ENCODE measurements around the gene FAM219A.

DNA sequence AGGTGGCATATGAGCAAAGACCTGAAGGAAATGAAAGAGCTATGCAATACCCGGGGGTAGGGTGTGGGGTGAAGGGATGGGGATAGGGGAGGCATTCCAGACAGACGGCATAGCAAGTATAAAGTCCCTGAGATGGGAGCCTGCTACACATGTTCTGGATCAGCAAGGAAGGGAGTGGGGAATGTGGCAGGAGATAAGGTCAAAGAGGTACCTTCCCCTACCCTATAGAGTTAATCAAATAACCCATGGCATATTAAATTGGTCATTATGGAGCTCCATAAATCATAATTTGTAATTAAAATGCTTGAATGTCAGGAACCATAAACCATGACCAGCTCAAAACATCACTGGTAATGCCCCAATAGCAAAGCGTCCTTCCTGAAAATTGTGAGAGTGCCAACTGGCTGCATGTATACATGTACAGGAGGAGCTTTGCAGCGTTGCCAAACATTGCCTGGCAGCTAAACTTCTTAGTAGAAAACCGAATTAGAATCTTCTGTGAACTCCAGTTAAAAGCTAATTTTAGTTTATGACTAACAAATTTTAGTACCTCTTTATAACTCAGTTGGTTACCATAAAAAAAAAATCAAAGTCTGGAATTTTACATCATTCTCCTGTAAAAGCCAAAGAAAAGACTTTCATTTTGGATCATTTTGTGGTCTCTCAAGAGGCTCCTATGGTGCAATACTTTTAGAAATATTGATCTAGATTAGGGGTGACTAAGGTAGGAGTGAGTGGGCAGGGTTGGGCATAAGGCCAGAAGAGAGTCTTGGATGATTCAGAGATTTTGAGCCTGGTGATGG lies 4.9 kb upstream of the FAM219A start:
- TF ChIP-seq, protein P1, sequence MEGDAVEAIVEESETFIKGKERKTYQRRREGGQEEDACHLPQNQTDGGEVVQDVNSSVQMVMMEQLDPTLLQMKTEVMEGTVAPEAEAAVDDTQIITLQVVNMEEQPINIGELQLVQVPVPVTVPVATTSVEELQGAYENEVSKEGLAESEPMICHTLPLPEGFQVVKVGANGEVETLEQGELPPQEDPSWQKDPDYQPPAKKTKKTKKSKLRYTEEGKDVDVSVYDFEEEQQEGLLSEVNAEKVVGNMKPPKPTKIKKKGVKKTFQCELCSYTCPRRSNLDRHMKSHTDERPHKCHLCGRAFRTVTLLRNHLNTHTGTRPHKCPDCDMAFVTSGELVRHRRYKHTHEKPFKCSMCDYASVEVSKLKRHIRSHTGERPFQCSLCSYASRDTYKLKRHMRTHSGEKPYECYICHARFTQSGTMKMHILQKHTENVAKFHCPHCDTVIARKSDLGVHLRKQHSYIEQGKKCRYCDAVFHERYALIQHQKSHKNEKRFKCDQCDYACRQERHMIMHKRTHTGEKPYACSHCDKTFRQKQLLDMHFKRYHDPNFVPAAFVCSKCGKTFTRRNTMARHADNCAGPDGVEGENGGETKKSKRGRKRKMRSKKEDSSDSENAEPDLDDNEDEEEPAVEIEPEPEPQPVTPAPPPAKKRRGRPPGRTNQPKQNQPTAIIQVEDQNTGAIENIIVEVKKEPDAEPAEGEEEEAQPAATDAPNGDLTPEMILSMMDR (IDR thresholded peaks at IDR 0.05; ENCODE audit: insufficient read depth, low read length, poor library complexity, severe bottlenecking), result no peak
- TF ChIP-seq EZH2phosphoT487 (conservative IDR thresholded peaks at IDR 0.05; ENCODE audit: low read length), result no peak

Measured in SU-DHL-6 (cell line).